ENCODE results near the gene MLF2. TPM values are rescaled to one million over a fixed set of nuclear protein-coding genes. Genes with fewer than 3 reads are reported as not detected.

Gene MLF2
- total and polyA plus RNA-seq, 10 of the 15 experiments (the other 5 are each of a cell fraction or from before 2014, with no cell fraction given), result 13.5 to 222 (median 130) TPM

- in situ Hi-C loops (cut with MboI) (no loop called here), intact Hi-C loops (cut with micrococcal nuclease; ENCODE audit: unreplicated experiment) (loop anchor here (5.0 kb wide), 2 partner anchors 41 to 91 kb away; partner anchors contain the start of gene P3H3)
- ATAC-seq (no peak), FAIRE-seq (no peak), DNase-seq (ENCODE audit: low read depth, low spot score) (no peak)
- Histone ChIP-seq H3K4me2 (ENCODE audit: control insufficient read depth, insufficient read depth) (no peak overlapping the region), H3K4me3 (no peak overlapping the region), H2AFZ (ENCODE audit: control insufficient read depth, low read depth, low read length) (no peak overlapping the region), H3K36me3 (ENCODE audit: control insufficient read depth in 2 of 2, insufficient read depth in 2 of 2, low read length in 1 of 2) (no peaks in the 10 kb centered on the region), H3K27ac (ENCODE audit: control insufficient read depth, insufficient read depth) (no peak overlapping the region), H3K79me2 (ENCODE audit: control insufficient read depth, insufficient read depth, low read length) (no peaks in the 10 kb centered on the region), H3K27me3 (replicated peaks in 1 of 2; ENCODE audit: control insufficient read depth in 2 of 2, insufficient read depth in 2 of 2, low read length in 1 of 2) (no peaks in the 10 kb centered on the region), H3K4me1 (ENCODE audit: control insufficient read depth, insufficient read depth, low read length) (peaks cover 5% of the 10 kb centered on the region; the same call in 1 of the 2 replicates), H3K9ac (ENCODE audit: control insufficient read depth, insufficient read depth, low read length) (no peak overlapping the region), H4K20me1 (ENCODE audit: control insufficient read depth, insufficient read depth) (no peaks in the 10 kb centered on the region), H3K9me3 (replicated peaks; ENCODE audit: control insufficient read depth, insufficient read depth, low read length) (no peaks in the 10 kb centered on the region)
- WGBS (ENCODE audit: insufficient coverage, insufficient replicate concordance, low lambda C conversion rate, missing lambda C conversion rate), result 82% methylated on average over 5 of the region's 5 CpGs
- POLR2A ChIA-PET, result interaction anchor here (2.1 kb wide), 1 partner anchor 16 kb away, joined by 6 read pairs; the partner anchor contains the start of gene MLF2
- CTCF ChIA-PET, result interaction anchor here (0.6 to 4.7 kb wide), 10 partner anchors 9 to 98 kb away, joined by 3 to 23 read pairs (median 4); partner anchors contain the start of genes COPS7A and MLF2
- no peak for TF ChIP-seq RCOR1 (conservative IDR thresholded peaks at IDR 0.05; ENCODE audit: low read depth, low read length)
- TF ChIP-seq MLLT1 (IDR thresholded peaks at IDR 0.05), result no peak
- no peak for TF ChIP-seq DPF2 (IDR thresholded peaks at IDR 0.05)
- no peak for TF ChIP-seq E2F4 (IDR thresholded peaks at IDR 0.05; ENCODE audit: low read depth, low read length)
- no TSS peak for BruUV-seq (replicated peaks)
- RAD21 ChIA-PET (ENCODE audit: unreplicated experiment), result interaction anchor here (1.7 kb wide), 1 partner anchor 16 kb away, joined by 6 read pairs; the partner anchor contains the start of gene MLF2
- SMC1A ChIA-PET (ENCODE audit: uncharacterized antibody, unreplicated experiment), result interaction anchor here (0.7 to 1.2 kb wide), 4 partner anchors 8 to 186 kb away, joined by 3 read pairs; no protein-coding TSS in a partner anchor
Measured at GRCh38 chr12:6736754-6737153, 16.2 kb downstream of the MLF2 start.

Data from GM12878 (cell line).